H1 (cell line): ENCODE data around the gene PRKN. TPM values are rescaled to one million over a fixed set of nuclear protein-coding genes. Genes with fewer than 3 reads are reported as not detected.

Source experiments
- CBX5 ChIP-seq: fragments of 300-800, 300-1000 bp; sonication (generic); IDR thresholded peaks from 2 replicates; pipeline ENCODE4 v1.7.1; 2016; ENCODE audit warnings: antibody characterized with exemption, low read length, low read depth
- CTBP2 ChIP-seq: IDR thresholded peaks from 2 replicates; pipeline ENCODE4 v1.7.0; 2011; ENCODE audit warnings: borderline replicate concordance, mild to moderate bottlenecking, moderate library complexity, mixed read lengths, low read length; ENCODE audit not compliant: insufficient read depth, insufficient read length
- HDAC2 ChIP-seq, 2 experiments: fragments of 300-600 bp in 1 of 2; sonication (generic) in 1 of 2; IDR thresholded peaks; 2 replicates each; pipeline ENCODE4 v1.6.1; 2011 to 2012; ENCODE audit warnings: low read depth in 2 of 2, low read length in 2 of 2, mild to moderate bottlenecking in 2 of 2, moderate library complexity in 2 of 2, borderline replicate concordance in 1 of 2, inconsistent platforms in 1 of 2
- MAFK ChIP-seq: IDR thresholded peaks from 2 replicates; pipeline ENCODE4 v1.6.1; 2012; ENCODE audit warnings: low read depth, mild to moderate bottlenecking, improper control_type of control experiment, low read length
- POLR2A ChIP-seq, 2 experiments: IDR thresholded peaks; 1 replicate in 1 of 2; 2 replicates in 1 of 2; pipeline ENCODE4 v1.6.1; 2011; ENCODE audit warnings: low read depth in 2 of 2, low read length in 2 of 2, mild to moderate bottlenecking in 2 of 2; ENCODE audit errors: control extremely low read depth in 1 of 2
- POU5F1 ChIP-seq: IDR thresholded peaks from 2 replicates; pipeline ENCODE4 v1.6.1; 2011; ENCODE audit warnings: low read depth, mild to moderate bottlenecking, low read length, moderate library complexity
- TCF12 ChIP-seq: IDR thresholded peaks from 2 replicates; pipeline ENCODE4 v1.6.1; 2011; ENCODE audit warnings: low read depth, mild to moderate bottlenecking, low read length
- polyA plus RNA-seq, 7 experiments: library from polyadenylated mRNA; depleted of rRNA in 3 of 7; stranded (reverse) in 5 of 7; unstranded in 2 of 7; fragments of >200 nt in 5 of 7; fragments of 200-250 nt in 2 of 7; gene quantifications; 1 replicate in 5 of 7; 2 replicates in 1 of 7; 4 replicates in 1 of 7; pipeline versions ENCODE4 v1.2.1 to v1.2.3, GENCODE V29; 2011 to 2013; ENCODE audit warnings: missing spikeins in 2 of 7, mixed read lengths in 2 of 7
- total RNA-seq: library from RNA; stranded (reverse); fragmentation: NEBNext Ultra II Directional; extraction: Animal tissue kit (Norgen Biotek cat#: 25700); gene quantifications from 2 replicates; pipeline ENCODE4 v1.2.1, GENCODE V29; 2021

The PRKN gene
- total and polyA plus RNA-seq, 2 of the 8 experiments (the other 6 are each of a cell fraction or from before 2014, with no cell fraction given): 0.13 to 0.29 TPM

DNA sequence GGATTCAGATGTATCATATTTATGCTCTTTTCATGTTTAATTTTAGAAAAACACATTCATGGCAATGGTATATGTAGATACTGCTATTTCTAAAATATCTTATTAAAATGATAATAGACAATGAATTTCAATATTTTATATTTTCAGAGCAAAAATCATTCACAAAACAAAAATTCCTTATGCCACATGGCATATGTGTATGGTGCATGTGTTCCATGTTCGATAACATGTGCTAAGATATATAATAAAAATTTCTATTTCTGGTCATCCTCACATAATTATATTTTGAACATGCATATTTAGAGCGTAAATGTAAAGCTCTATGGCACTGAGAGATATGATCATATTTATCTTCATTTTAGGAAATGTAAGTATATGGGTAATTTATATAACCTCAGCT, 847.5 kb downstream of the PRKN start (continued):
- TF ChIP-seq MAFK (no peak), CBX5 (no peak), POLR2A (IDR thresholded peaks at IDR 0.05; ENCODE audit: control extremely low read depth in 1 of 2, low read depth in 2 of 2, low read length in 2 of 2) (no peak), CTBP2 (no peak), TCF12 (no peak), POU5F1 (no peak), HDAC2 (IDR thresholded peaks at IDR 0.05; ENCODE audit: borderline replicate concordance in 1 of 2, low read depth in 2 of 2, low read length in 2 of 2) (no peak)
